Nephron (organoid): ENCODE results near the gene CLIC5.

Experiments
- H3K27ac Mint-ChIP-seq, 3 experiments: 2 replicates each; pipeline ENCODE4 v1.8.0; 2020; ENCODE audit warnings: mixed read lengths in 3 of 3, mild to moderate bottlenecking in 2 of 3, moderate library complexity in 1 of 3
- H3K27me3 Mint-ChIP-seq: 2 replicates; pipeline ENCODE4 v1.8.0; 2021; ENCODE audit warnings: low read depth, mild to moderate bottlenecking, moderate library complexity, mixed read lengths
- H3K36me3 Mint-ChIP-seq: 2 replicates; pipeline ENCODE4 v1.8.0; 2020; ENCODE audit warnings: low read depth, mixed read lengths
- H3K4me1 Mint-ChIP-seq: 2 replicates; pipeline ENCODE4 v1.8.0; 2020; ENCODE audit warnings: mixed read lengths
- H3K4me3 Mint-ChIP-seq, 3 experiments: 2 replicates each; pipeline ENCODE4 v1.8.0; 2020; ENCODE audit warnings: mild to moderate bottlenecking in 3 of 3, mixed read lengths in 3 of 3, moderate library complexity in 2 of 3
- H3K9me3 Mint-ChIP-seq: 2 replicates; pipeline ENCODE4 v1.8.0; 2020; ENCODE audit warnings: mixed read lengths
- TF ChIP-seq, protein P1 (sequence below), 3 experiments: fragments of 200-600 bp; sonication (generic); IDR thresholded peaks; one replicate each; pipeline ENCODE4 v1.5.0; 2021; ENCODE audit warnings: antibody characterized with exemption in 3 of 3; ENCODE audit not compliant: unreplicated experiment in 3 of 3

Gene CLIC5

DNA sequence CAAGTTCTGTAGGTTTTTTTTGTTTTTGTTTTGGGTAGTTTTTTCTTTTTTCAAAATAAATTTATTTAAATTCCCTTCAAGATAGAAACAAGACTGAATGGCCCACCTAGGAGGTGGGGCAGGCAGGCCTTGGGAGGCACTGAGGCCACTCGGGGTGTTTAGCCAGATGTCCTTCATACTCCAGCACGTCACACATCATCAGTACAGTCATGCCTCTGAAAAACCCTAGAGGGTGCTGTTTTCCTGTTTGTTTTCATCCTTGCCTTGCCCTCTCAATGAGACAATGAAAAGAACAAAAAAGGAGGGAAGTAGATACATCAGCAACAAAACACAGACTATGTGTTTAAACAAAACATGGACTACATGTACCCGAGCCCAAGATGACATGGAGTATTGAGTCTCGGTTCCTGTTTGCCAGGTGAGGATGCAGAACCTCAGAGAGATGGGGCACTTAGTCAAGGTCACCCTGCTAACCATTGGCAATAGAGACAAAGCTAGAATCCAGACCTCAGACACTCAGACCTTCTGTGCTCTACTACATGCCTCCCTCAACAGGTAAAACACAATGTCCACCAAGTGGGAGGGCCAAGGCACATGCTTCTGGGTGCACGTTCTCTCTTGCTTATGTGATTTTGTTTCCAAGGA, 26.8 kb upstream of the CLIC5 start:
- Mint-ChIP-seq H3K27me3 (no peaks in the 10 kb centered on the region), H3K4me3 (no peak overlapping the region), H3K9me3 (no peaks in the 10 kb centered on the region), H3K4me1 (peaks cover 13% of the 10 kb centered on the region), H3K36me3 (no peaks in the 10 kb centered on the region), H3K27ac (peak overlapping the region in 1 of 3 experiments; percentile 41)
- TF ChIP-seq, protein P1, sequence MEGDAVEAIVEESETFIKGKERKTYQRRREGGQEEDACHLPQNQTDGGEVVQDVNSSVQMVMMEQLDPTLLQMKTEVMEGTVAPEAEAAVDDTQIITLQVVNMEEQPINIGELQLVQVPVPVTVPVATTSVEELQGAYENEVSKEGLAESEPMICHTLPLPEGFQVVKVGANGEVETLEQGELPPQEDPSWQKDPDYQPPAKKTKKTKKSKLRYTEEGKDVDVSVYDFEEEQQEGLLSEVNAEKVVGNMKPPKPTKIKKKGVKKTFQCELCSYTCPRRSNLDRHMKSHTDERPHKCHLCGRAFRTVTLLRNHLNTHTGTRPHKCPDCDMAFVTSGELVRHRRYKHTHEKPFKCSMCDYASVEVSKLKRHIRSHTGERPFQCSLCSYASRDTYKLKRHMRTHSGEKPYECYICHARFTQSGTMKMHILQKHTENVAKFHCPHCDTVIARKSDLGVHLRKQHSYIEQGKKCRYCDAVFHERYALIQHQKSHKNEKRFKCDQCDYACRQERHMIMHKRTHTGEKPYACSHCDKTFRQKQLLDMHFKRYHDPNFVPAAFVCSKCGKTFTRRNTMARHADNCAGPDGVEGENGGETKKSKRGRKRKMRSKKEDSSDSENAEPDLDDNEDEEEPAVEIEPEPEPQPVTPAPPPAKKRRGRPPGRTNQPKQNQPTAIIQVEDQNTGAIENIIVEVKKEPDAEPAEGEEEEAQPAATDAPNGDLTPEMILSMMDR (IDR thresholded peaks at IDR 0.05; ENCODE audit: unreplicated experiment in 3 of 3): peak; percentile 31 to 58 (median 49)

DNA sequence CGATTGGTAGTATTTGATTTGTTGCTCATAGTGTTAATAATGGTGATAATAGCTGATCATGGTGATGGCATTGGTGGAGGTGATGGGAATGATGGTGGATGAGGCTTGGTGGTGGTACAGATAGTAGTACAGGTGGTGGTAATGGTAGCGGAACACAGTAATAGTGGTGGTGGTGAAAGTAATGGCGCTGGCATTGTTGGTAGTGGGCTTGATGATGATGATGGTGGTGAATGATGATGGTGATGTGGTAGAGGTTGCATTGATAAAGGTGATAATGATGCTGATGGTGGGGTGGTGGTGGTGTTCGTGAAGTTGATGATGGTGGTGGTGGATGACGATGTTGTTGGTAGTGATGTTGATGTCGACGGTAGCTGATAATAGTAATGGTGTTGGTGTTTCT, 24.6 kb upstream of the CLIC5 start:
- Mint-ChIP-seq H3K36me3 (no peaks in the 10 kb centered on the region), H3K4me3 (no peak overlapping the region), H3K27ac (no peak overlapping the region), H3K27me3 (no peaks in the 10 kb centered on the region), H3K9me3 (no peaks in the 10 kb centered on the region), H3K4me1 (peaks cover 11% of the 10 kb centered on the region)
- TF ChIP-seq, protein P1 (IDR thresholded peaks at IDR 0.05; ENCODE audit: unreplicated experiment in 3 of 3): no peak

DNA sequence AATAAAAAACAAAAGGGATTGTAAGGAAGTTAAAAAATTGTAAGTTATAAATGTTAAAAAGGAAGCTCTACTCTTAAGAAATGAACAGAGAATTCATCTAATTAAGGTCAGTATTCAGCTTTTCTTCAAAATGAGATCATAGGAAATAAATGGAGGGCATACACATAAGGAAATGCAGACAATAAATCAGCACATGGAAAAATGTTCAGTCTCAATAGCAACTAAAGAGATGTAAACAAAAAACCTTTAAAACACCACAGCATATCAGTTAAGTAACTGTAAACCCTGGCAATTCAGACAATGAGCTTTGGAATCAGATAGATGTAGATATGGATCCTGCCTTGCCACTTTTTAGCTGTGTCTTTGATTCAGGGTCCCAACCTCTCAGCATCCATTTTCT, 24.0 kb upstream of the CLIC5 start:
- no peak overlapping the region for H3K27ac Mint-ChIP-seq
- no peaks in the 10 kb centered on the region for H3K36me3 Mint-ChIP-seq
- no peaks in the 10 kb centered on the region for H3K9me3 Mint-ChIP-seq
- H3K4me3 Mint-ChIP-seq: no peak overlapping the region
- peaks cover 6% of the 10 kb centered on the region for H3K4me1 Mint-ChIP-seq
- TF ChIP-seq, protein P1 (IDR thresholded peaks at IDR 0.05; ENCODE audit: unreplicated experiment in 3 of 3): no peak
- H3K27me3 Mint-ChIP-seq: no peaks in the 10 kb centered on the region

DNA sequence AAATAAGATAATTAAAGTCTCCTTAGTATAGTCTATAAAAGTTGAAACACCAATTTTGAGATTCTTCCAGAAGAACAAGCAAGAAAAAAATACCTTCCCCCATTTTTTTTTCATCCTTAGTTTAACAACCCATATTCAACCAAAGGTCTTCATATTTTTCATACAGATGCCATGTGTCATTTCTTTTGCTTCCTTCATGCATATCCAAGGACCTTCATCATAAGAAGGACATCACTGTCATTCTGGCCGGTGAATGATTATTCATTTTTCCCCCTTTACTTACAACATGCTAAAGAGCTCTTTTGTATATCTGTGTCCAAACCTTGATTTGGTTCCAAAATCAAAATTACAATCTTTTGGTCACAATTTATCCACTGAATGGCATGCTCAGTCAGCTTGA, 21.3 kb upstream of the CLIC5 start:
- Mint-ChIP-seq H3K4me1 (no peaks in the 10 kb centered on the region), H3K36me3 (no peaks in the 10 kb centered on the region), H3K27me3 (no peaks in the 10 kb centered on the region), H3K9me3 (no peaks in the 10 kb centered on the region), H3K4me3 (no peak overlapping the region), H3K27ac (no peak overlapping the region)
- TF ChIP-seq, protein P1 (IDR thresholded peaks at IDR 0.05; ENCODE audit: unreplicated experiment in 3 of 3): no peak

DNA sequence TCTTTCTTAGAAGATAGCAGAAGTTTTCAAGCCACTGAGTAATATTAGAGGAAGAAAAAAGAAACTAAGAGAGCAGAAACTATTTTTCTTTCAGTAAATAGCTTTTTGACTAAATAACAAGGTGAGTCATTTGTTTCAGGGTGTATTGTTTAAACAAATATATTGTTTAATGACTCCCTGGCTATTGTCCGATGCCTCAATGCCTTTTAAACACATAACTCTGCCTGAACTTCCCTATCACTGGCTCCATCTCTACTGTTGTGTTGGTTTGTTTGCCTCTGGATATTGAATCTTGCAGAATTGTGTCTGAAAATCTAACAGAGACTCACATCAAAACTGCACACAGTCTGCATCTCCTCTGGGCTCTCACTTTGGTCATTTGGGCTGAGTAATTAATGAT, 19.6 kb upstream of the CLIC5 start:
- TF ChIP-seq, protein P1 (IDR thresholded peaks at IDR 0.05; ENCODE audit: unreplicated experiment in 3 of 3): no peak
- no peak overlapping the region for H3K27ac Mint-ChIP-seq
- H3K36me3 Mint-ChIP-seq: no peaks in the 10 kb centered on the region
- H3K4me3 Mint-ChIP-seq: no peak overlapping the region
- H3K27me3 Mint-ChIP-seq: peaks cover 3% of the 10 kb centered on the region
- no peaks in the 10 kb centered on the region for H3K4me1 Mint-ChIP-seq
- H3K9me3 Mint-ChIP-seq: no peaks in the 10 kb centered on the region
